H1 (cell line): Measurements from ENCODE around the gene ZNF536. TPM values are rescaled to one million over a fixed set of nuclear protein-coding genes. Genes with fewer than 3 reads are reported as not detected.

Experiments
- GTF2F1 ChIP-seq: IDR thresholded peaks from 2 replicates; pipeline ENCODE4 v1.6.1; 2012; ENCODE audit warnings: low read depth, low read length, improper control_type of control experiment, borderline replicate concordance
- JUN ChIP-seq: IDR thresholded peaks from 2 replicates; pipeline ENCODE4 v1.6.1; 2011; ENCODE audit warnings: low read depth, mild to moderate bottlenecking, improper control_type of control experiment, low read length
- JUND ChIP-seq: IDR thresholded peaks from 2 replicates; pipeline ENCODE4 v1.6.1; 2011; ENCODE audit warnings: mild to moderate bottlenecking, improper control_type of control experiment, low read length
- RXRA ChIP-seq: IDR thresholded peaks from 2 replicates; pipeline ENCODE4 v1.6.1; 2011; ENCODE audit warnings: low read depth, mild to moderate bottlenecking, low read length, moderate library complexity; ENCODE audit not compliant: insufficient read depth
- SAP30 ChIP-seq: fragments of 300-600 bp; sonication (generic); IDR thresholded peaks from 2 replicates; pipeline ENCODE4 v1.7.1; 2012; ENCODE audit warnings: low read length, moderate library complexity, mild to moderate bottlenecking, inconsistent platforms; ENCODE audit not compliant: insufficient read depth, insufficient replicate concordance
- SIRT6 ChIP-seq: IDR thresholded peaks from one replicate; pipeline ENCODE4 v1.7.1; 2012; ENCODE audit warnings: low read length, inconsistent platforms
- SP4 ChIP-seq: IDR thresholded peaks from 2 replicates; pipeline ENCODE4 v1.6.1; 2012; ENCODE audit warnings: low read length, inconsistent platforms
- polyA plus RNA-seq, 7 experiments: library from polyadenylated mRNA; depleted of rRNA in 3 of 7; stranded (reverse) in 5 of 7; unstranded in 2 of 7; fragments of >200 nt in 5 of 7; fragments of 200-250 nt in 2 of 7; gene quantifications; 1 replicate in 5 of 7; 2 replicates in 1 of 7; 4 replicates in 1 of 7; pipeline versions ENCODE4 v1.2.1 to v1.2.3, GENCODE V29; 2011 to 2013; ENCODE audit warnings: missing spikeins in 2 of 7, mixed read lengths in 2 of 7
- total RNA-seq: library from RNA; stranded (reverse); fragmentation: NEBNext Ultra II Directional; extraction: Animal tissue kit (Norgen Biotek cat#: 25700); gene quantifications from 2 replicates; pipeline ENCODE4 v1.2.1, GENCODE V29; 2021
- TF ChIP-seq, protein P1 (sequence below): fragments of 300-600 bp; sonication (generic); IDR thresholded peaks from 2 replicates; pipeline ENCODE4 v1.7.1; 2012; ENCODE audit warnings: low read length, moderate library complexity, mild to moderate bottlenecking, inconsistent platforms; ENCODE audit not compliant: insufficient replicate concordance

The ZNF536 gene
- total and polyA plus RNA-seq, 2 of the 8 experiments (the other 6 are each of a cell fraction or from before 2014, with no cell fraction given), result 0.09 to 0.11 TPM

GRCh38 chr19:30338041-30338456, 34.1 kb upstream of the ZNF536 start (continued):
- TF ChIP-seq, protein P1, sequence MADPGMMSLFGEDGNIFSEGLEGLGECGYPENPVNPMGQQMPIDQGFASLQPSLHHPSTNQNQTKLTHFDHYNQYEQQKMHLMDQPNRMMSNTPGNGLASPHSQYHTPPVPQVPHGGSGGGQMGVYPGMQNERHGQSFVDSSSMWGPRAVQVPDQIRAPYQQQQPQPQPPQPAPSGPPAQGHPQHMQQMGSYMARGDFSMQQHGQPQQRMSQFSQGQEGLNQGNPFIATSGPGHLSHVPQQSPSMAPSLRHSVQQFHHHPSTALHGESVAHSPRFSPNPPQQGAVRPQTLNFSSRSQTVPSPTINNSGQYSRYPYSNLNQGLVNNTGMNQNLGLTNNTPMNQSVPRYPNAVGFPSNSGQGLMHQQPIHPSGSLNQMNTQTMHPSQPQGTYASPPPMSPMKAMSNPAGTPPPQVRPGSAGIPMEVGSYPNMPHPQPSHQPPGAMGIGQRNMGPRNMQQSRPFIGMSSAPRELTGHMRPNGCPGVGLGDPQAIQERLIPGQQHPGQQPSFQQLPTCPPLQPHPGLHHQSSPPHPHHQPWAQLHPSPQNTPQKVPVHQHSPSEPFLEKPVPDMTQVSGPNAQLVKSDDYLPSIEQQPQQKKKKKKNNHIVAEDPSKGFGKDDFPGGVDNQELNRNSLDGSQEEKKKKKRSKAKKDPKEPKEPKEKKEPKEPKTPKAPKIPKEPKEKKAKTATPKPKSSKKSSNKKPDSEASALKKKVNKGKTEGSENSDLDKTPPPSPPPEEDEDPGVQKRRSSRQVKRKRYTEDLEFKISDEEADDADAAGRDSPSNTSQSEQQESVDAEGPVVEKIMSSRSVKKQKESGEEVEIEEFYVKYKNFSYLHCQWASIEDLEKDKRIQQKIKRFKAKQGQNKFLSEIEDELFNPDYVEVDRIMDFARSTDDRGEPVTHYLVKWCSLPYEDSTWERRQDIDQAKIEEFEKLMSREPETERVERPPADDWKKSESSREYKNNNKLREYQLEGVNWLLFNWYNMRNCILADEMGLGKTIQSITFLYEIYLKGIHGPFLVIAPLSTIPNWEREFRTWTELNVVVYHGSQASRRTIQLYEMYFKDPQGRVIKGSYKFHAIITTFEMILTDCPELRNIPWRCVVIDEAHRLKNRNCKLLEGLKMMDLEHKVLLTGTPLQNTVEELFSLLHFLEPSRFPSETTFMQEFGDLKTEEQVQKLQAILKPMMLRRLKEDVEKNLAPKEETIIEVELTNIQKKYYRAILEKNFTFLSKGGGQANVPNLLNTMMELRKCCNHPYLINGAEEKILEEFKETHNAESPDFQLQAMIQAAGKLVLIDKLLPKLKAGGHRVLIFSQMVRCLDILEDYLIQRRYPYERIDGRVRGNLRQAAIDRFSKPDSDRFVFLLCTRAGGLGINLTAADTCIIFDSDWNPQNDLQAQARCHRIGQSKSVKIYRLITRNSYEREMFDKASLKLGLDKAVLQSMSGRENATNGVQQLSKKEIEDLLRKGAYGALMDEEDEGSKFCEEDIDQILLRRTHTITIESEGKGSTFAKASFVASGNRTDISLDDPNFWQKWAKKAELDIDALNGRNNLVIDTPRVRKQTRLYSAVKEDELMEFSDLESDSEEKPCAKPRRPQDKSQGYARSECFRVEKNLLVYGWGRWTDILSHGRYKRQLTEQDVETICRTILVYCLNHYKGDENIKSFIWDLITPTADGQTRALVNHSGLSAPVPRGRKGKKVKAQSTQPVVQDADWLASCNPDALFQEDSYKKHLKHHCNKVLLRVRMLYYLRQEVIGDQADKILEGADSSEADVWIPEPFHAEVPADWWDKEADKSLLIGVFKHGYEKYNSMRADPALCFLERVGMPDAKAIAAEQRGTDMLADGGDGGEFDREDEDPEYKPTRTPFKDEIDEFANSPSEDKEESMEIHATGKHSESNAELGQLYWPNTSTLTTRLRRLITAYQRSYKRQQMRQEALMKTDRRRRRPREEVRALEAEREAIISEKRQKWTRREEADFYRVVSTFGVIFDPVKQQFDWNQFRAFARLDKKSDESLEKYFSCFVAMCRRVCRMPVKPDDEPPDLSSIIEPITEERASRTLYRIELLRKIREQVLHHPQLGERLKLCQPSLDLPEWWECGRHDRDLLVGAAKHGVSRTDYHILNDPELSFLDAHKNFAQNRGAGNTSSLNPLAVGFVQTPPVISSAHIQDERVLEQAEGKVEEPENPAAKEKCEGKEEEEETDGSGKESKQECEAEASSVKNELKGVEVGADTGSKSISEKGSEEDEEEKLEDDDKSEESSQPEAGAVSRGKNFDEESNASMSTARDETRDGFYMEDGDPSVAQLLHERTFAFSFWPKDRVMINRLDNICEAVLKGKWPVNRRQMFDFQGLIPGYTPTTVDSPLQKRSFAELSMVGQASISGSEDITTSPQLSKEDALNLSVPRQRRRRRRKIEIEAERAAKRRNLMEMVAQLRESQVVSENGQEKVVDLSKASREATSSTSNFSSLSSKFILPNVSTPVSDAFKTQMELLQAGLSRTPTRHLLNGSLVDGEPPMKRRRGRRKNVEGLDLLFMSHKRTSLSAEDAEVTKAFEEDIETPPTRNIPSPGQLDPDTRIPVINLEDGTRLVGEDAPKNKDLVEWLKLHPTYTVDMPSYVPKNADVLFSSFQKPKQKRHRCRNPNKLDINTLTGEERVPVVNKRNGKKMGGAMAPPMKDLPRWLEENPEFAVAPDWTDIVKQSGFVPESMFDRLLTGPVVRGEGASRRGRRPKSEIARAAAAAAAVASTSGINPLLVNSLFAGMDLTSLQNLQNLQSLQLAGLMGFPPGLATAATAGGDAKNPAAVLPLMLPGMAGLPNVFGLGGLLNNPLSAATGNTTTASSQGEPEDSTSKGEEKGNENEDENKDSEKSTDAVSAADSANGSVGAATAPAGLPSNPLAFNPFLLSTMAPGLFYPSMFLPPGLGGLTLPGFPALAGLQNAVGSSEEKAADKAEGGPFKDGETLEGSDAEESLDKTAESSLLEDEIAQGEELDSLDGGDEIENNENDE, result no peak
- TF ChIP-seq JUN (no peak), GTF2F1 (no peak), RXRA (no peak), SP4 (no peak), JUND (no peak), SIRT6 (no peak), SAP30 (no peak)
- TF ChIP-seq, all 59 proteins: peak for 0
